PFSK-1 (cell line): ENCODE results near the gene EXOC4.

Experiments
- POLR2AphosphoS5 ChIP-seq: IDR thresholded peaks from 2 replicates; pipeline ENCODE4 v1.6.1; 2012; ENCODE audit warnings: low read depth, mild to moderate bottlenecking, control low read depth, low read length, moderate library complexity
- TF ChIP-seq, protein P1 (sequence below), 2 experiments: IDR thresholded peaks; 2 replicates each; pipeline versions ENCODE4 v1.6.1 to v1.8.0; 2011 to 2012; ENCODE audit warnings: low read depth in 2 of 2, low read length in 2 of 2, control low read depth in 1 of 2, inconsistent platforms in 1 of 2, mild to moderate bottlenecking in 1 of 2, moderate library complexity in 1 of 2; ENCODE audit not compliant: insufficient read depth in 1 of 2

DNA sequence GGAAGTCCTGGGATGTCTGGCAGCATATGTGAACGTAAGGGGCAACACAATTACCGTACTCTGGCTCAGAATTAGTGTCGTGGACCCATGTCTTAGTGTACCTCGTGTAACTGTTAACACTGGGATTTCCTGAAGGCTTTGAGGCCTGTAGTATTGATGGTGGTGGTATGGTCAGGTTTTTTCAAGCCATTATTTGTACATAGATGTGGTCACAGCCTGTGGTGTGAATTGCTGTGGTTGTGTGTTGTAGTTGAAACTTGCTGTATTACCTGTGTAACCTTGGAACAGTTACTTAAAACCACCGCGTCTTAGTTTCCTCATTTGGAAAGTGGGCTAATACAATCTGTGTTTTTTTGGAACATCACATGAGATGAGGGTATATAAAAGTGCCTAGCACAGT lies 5.3 kb downstream of the EXOC4 start:
- no peak for TF ChIP-seq POLR2AphosphoS5
- TF ChIP-seq, protein P1, sequence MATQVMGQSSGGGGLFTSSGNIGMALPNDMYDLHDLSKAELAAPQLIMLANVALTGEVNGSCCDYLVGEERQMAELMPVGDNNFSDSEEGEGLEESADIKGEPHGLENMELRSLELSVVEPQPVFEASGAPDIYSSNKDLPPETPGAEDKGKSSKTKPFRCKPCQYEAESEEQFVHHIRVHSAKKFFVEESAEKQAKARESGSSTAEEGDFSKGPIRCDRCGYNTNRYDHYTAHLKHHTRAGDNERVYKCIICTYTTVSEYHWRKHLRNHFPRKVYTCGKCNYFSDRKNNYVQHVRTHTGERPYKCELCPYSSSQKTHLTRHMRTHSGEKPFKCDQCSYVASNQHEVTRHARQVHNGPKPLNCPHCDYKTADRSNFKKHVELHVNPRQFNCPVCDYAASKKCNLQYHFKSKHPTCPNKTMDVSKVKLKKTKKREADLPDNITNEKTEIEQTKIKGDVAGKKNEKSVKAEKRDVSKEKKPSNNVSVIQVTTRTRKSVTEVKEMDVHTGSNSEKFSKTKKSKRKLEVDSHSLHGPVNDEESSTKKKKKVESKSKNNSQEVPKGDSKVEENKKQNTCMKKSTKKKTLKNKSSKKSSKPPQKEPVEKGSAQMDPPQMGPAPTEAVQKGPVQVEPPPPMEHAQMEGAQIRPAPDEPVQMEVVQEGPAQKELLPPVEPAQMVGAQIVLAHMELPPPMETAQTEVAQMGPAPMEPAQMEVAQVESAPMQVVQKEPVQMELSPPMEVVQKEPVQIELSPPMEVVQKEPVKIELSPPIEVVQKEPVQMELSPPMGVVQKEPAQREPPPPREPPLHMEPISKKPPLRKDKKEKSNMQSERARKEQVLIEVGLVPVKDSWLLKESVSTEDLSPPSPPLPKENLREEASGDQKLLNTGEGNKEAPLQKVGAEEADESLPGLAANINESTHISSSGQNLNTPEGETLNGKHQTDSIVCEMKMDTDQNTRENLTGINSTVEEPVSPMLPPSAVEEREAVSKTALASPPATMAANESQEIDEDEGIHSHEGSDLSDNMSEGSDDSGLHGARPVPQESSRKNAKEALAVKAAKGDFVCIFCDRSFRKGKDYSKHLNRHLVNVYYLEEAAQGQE (IDR thresholded peaks at IDR 0.05; ENCODE audit: insufficient read depth in 1 of 2, low read depth in 2 of 2, low read length in 2 of 2), result no peak
